GM12801 (cell line): Measurements from ENCODE around the gene IFITM5.

ENCODE experiments used
- TF ChIP-seq, protein P1 (sequence below): IDR thresholded peaks from one replicate; pipeline ENCODE4 v1.5.1; 2011; ENCODE audit warnings: control low read depth; ENCODE audit not compliant: insufficient read length; ENCODE audit errors: extremely low read depth

The IFITM5 gene

DNA sequence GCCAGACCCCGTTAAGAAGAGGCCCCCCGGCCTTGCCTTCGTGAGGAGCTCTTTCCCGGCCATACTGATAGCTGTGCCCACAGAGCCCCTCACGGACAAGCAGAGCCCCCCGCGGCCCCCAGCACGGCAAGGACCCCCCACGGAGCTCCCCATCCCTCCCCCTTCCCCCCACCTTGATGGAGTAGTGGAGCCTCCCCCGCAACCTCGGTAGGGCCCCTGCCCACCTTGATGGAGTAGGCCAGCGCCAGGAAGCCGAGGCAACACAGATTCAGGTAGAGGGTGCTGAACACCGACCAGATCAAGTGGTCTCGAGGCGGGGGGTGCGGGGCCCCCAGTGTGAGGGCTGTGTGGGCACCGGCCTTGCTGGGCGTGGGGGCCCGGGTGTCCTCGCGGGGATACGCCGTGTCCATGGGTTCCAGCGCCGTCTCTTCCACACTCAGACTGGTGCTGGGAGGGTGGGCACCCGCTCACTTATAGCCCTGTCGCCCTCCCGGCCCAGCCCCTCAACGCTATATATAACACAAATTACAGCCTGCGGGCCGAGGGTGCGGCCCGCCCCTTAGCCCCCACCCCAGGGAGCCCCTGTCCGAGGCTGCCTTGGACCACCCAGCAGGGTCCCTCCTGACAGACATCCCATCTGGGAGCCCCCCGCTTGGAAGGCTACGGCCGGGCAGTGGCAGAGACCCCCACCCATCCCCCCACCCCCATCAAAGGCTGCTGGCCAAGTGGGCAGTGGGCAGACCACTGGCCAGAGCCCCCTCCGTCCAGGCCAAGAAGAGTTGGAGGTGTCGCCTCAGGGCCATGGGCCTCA, at the start of gene IFITM5:
Gene IFITM5 (minus strand): TSS at position 446 of the 811 bp plus-strand sequence. CDS start 36 bp downstream, at position 410.
- TF ChIP-seq, protein P1, sequence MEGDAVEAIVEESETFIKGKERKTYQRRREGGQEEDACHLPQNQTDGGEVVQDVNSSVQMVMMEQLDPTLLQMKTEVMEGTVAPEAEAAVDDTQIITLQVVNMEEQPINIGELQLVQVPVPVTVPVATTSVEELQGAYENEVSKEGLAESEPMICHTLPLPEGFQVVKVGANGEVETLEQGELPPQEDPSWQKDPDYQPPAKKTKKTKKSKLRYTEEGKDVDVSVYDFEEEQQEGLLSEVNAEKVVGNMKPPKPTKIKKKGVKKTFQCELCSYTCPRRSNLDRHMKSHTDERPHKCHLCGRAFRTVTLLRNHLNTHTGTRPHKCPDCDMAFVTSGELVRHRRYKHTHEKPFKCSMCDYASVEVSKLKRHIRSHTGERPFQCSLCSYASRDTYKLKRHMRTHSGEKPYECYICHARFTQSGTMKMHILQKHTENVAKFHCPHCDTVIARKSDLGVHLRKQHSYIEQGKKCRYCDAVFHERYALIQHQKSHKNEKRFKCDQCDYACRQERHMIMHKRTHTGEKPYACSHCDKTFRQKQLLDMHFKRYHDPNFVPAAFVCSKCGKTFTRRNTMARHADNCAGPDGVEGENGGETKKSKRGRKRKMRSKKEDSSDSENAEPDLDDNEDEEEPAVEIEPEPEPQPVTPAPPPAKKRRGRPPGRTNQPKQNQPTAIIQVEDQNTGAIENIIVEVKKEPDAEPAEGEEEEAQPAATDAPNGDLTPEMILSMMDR, result no peak

DNA sequence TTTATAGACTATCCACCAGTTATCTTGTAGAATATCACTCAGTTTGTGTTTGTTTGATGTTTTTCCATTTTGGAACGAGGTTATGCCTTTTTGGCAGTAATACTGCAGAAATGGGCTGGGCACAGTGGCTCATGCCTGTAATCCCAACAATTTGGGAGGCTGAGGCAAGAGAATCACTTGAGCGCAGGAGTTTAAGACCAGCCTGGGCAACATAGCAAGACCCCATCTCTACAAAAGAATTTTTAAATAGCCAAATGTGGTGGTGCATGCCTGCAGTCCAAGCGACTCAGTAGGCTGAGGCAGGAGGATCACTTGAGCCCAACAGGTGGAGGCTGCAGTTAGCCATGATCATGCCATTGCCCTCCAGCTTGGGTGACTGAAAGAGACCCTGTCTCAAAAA, 47.2 kb upstream of the IFITM5 start:
- TF ChIP-seq, protein P1, result no peak

DNA sequence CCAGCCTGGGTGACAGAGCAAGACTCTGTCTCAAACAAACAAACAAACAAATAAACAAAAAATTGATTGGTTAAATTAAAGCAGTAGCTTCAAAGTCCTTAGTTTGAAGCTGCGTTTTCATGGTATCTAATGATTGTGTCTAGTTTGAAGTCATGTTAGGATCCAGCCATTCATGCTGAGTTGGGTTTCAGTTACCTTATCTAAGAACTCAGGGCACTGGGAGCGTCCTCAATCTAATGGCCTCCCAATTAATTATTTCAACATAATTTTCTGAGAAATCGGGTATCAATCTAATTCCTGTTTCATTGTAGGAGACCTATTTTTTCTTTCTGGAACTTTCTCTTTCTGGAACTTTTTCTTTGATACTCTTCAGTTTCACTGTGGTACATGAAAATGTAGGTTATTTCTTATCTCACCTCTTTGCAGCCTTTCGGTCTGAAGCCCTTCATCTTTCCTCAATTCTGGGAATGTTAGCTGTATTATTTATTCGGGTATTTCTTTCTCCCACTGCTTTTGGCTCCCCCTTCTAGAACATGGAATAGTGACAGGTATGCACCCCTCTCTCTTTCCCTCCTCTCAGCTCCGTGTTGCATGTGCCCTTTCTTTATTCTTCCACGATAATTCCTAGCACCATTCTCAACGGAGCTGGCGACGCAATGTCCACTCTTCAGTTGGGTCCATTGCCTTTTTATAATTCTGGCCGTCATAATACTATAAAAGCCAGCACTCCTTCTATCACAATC, 45.7 kb upstream of the IFITM5 start:
- TF ChIP-seq, protein P1, result no peak

DNA sequence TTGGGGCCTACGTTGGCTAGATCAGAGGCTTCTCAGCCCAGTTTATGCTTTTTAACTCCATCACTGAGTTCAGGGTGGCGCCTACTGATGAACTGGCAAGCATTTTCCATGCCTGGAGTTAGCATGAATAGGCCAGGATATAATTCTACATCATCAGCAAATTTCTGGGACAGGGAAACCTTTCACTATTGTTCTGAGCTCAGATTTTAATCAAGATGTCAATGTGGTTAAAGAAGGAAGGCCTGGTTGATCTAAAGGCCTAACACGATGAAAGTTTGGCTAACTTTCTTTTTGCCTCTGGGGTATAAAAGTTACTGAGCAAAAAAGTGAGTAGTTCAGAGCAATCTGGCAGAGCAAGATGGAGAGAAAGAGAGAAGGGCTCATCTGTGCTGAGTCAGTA, 43.0 kb upstream of the IFITM5 start:
- TF ChIP-seq, protein P1, result no peak

DNA sequence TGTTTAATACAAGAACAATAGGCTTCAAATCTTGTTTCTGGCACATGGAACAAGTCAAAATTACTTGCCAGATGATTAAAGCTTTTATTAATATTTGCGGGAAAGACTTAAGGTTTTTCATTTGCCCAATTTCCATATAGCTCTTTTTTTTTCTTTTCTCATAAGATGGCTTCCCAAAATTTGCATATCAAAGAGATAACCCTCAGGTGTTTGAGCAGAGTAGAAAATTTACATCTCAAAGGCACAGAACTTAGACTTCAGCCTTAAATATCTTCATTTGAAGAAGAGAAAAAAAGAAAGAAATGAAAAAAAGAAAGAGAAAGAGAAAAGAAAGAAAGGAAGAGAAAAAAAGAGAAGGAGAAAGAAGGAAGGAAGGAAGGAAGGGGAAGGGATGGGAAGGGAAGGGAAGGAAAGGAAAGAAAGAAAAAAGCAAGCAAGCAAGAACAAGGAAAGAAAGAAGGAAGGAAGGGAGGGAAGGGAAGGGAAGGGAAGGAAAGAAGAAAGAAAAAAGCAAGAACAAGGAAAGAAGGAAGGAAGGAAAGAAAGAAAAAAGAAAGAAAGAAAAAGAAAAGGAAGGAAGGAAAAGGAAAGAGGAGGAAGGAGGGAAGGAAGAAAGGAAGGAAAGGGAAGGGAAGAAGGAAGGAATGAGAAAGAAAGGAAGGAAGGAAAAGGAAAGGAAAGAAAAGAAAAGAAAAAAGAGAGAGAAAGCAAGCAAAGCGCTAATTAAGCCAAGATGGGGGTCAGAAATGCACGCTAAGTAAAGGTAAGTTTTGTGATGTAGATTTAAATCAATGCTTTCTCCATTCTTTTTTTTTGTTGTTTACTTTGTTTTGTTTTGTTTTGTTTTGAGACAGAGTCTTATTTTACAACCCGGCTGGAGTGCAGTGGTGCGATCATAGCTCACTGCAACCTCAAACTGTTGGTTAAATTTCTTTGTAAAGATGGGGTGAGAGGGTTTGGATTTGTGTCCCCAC, 41.5 kb upstream of the IFITM5 start:
- TF ChIP-seq, protein P1, result no peak

DNA sequence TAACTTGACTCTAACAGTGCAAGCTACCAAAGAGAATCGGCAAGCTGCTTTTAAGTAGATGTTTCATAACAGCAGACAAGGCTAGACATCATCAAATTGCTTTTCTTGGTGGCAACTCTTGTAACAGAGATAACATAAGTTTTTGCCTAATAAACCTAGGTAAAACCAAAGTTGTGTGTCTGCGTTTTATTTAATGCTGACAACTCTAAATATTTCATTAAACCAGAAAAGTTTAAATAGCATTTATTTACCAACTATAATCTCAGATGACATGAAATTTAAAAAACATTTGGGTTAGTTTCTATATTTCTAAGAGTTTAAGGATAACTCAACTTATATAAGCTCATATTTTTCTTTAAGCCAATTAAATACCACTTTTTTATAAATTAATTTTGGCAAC, 40.6 kb upstream of the IFITM5 start:
- TF ChIP-seq, protein P1, result no peak

DNA sequence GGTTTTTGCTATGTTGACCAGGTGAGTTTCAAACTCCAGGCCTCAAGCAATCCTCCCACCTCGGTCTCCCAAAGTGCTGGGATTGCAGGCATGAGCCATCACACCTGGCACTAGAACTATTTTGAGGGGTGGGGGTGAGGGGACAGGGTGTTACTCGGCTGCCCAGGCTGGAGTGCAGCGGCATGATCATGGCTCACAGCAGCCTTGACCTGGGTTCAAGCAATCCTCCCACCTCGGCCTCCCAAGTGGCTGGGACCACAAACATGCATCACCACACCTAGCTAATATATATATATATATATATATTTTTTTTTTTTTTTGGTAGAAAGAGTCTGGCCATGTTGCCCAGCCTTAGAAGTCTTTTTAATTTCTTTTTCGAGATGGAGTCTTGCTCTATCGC, 38.4 kb upstream of the IFITM5 start:
- TF ChIP-seq, protein P1, result no peak
